Cardiac fibroblast (primary cell): ENCODE results near the gene GLS.
A peak's percentile ranks its signal among the peaks of the same experiment; 100 is the strongest.

Experiments
- DNase-seq, 2 donors: peaks; one replicate each; pipeline versions ENCODE4 v3.0.0 to v3.0.0-alpha.2; 2010; ENCODE audit warnings: low read depth in 2 of 2
- H3K4me3 ChIP-seq, 2 donors: replicated peaks in 1 of 2; 1 replicate in 1 of 2; 2 replicates in 1 of 2; pipeline ENCODE4 v1.5.1; 2011; ENCODE audit warnings: low read depth in 2 of 2, low read length in 2 of 2, mild to moderate bottlenecking in 2 of 2, moderate library complexity in 1 of 2
- TF ChIP-seq, protein P1 (sequence below): IDR thresholded peaks from one replicate; pipeline ENCODE4 v1.5.1; 2011; ENCODE audit warnings: low read depth, mild to moderate bottlenecking, low read length, inconsistent platforms

GLS gene

DNA sequence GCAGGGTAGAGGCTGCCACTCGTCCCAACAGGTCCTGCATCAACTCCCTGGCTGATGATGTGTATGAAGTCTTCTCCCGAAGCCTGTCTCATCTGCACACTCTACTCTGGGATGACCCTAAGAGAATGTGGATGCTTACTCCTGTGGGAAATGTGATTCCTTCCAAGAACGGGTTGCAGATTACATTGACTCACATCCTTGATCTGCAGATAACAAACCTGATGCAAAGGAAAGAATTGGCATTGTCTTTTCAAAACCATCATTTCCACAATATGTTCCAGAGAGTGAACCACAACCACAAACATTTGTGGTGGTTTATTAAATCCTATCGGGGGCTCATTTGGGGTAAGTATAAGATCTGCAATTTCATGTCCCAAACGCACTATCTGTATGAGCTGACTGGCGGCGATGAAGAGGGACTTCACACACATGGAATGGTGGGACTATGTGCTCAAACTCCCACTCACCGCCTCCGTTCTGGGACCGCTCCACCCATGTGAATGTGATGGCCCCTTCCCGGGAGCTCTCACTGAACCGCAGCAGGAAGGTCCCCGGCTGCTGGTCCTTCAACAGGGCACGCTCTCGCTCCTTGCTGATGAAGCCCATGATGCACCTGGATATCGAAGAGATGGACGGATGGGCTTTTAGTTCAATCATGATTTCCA is 97.9 kb downstream of the GLS start:
- DNase-seq = peak; percentile 44 to 69

DNA sequence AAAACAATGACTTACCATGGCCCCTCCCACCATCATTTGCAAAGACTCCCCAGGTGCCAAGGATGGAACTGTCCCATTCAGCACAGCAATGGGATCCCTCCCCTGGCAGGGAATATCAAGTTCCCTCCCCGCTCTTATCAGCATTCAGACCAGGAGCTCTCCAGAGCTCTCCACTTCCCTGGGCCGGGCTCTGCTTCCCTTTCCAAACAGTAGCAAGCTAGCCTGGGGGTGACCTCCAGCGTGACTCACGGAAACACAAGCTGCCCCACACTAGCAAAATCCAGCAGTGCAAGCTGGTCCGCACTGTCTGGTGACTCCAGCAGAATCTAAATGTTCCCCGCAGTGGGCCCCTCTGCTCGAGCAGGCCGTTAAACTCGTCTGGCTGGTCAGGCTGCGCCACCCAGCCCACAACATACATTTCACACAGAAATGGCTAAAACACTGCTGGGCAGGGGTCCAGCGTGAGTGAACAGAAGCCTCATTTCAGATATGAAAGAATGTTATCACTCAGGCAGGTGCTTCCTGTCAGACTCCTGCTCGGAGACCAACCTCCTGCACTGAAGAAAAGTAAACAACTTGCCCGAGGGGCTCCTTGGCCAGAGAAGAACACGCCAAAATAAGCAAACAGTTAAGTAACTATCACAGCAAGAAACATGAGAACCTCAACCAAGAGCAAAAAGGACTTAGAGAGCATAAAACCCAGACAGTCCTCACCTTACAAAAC is 99.4 kb downstream of the GLS start:
- peak; percentile 78 to 92 for DNase-seq
- TF ChIP-seq, protein P1, sequence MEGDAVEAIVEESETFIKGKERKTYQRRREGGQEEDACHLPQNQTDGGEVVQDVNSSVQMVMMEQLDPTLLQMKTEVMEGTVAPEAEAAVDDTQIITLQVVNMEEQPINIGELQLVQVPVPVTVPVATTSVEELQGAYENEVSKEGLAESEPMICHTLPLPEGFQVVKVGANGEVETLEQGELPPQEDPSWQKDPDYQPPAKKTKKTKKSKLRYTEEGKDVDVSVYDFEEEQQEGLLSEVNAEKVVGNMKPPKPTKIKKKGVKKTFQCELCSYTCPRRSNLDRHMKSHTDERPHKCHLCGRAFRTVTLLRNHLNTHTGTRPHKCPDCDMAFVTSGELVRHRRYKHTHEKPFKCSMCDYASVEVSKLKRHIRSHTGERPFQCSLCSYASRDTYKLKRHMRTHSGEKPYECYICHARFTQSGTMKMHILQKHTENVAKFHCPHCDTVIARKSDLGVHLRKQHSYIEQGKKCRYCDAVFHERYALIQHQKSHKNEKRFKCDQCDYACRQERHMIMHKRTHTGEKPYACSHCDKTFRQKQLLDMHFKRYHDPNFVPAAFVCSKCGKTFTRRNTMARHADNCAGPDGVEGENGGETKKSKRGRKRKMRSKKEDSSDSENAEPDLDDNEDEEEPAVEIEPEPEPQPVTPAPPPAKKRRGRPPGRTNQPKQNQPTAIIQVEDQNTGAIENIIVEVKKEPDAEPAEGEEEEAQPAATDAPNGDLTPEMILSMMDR = no peak
- no peak overlapping the region for H3K4me3 ChIP-seq

More for the DNA sequence above, 97.9 kb downstream of the GLS start:
- TF ChIP-seq, protein P1 = no peak
- H3K4me3 ChIP-seq = no peak overlapping the region

DNA sequence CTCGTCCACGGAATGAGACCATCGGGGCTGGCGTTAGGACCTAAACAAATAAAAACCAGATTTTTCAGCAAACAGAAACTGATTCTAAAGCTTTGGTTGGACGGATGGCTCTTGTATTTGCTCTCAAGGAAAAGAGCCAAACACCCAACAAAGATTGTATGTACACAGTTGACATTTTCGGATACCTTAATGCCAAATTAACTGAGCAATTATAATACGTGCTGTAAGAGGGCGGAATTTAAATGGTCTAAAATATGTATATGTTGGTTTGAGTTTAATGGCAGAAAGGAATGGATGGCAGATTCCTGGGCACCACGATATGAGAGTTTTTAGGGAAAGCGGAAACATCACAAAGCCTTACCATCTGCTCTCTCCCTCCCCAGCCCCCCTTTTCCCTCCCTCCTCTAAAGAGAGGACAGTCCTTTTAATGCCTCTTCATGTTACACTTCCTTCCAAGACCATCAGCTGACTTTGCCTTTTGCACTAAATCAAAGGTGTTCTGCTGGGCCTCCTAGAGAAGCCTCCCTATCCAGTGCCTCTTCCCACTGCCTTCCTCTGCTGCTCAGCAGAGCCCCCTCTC is 100.1 kb downstream of the GLS start:
- no peak overlapping the region for H3K4me3 ChIP-seq
- TF ChIP-seq, protein P1 = no peak
- DNase-seq = no peak

DNA sequence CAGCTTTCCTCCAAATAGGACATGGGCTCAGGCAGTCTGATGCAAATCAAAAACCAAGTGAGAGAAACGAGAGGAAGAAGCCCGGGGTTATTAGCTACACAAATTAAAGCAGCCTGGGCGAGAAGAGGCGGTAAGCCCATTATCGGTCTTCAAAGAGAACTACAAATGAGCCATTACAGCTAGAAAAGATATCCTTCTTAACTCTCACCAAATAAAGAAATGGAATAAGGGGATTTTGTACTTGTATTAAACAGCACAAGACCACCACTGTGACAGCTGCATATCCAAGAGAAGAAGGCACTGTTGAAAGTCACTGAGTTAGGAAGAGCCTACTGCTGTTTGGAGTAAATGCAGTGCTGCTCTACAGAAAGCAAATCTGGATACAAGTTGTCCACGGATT is 100.7 kb downstream of the GLS start:
- H3K4me3 ChIP-seq = no peak overlapping the region
- DNase-seq = no peak
- TF ChIP-seq, protein P1 = no peak

DNA sequence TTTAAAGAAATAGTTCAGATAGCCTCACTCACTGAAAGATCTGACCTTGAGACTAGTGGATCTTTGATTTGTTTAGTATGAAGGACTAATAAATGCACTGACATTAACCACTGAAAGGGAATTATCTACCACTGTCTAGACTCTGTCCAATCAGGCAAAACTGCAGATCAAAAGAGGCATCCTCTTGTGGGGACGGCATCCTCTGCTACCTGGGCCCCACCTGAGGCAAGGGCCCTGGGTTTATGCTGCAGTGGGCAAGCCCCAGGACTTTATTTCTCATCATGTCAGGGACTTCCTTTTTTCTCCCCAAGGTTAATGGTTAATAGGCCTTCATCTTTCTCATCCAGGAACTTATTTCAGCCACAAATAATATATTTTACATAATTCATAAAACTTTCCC is 101.1 kb downstream of the GLS start:
- H3K4me3 ChIP-seq = no peak overlapping the region
- DNase-seq = no peak
- TF ChIP-seq, protein P1 = no peak

DNA sequence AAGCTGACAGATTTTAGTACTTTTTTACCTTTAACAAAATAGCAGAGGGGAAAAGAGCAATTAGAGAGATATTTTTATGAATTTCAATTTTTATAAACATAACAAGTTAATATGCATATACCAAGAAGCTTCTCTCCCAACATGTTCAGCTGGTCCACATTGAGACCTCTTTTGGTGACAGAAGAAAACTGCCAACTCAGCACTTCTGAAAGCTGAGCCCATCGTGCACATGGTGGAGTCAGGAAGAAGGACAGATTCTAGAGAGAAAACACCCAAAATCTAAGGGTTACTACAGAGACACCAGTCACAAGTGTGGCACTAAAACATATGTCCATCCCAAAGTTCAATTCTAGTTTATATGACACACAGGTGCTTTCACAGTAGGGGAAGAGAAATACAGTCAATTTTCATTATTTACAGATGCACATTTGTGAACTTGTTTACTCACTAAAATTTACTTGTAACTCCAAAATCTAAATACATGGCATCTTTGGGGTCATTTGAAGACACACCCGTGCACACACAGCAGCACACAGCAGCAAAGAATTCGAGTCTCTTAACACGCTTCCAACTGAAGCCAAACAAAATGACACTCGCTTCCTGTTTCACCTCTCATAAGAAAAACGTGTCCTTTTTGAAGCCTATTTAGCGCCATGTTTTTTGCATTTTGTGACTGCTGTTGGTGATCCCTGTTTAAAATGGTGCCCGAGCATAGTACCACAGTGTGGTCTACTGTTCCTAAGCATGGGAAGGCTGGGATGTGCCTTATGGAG is 101.8 kb downstream of the GLS start:
- no peak overlapping the region for H3K4me3 ChIP-seq
- DNase-seq = no peak
- TF ChIP-seq, protein P1 = no peak
